DND-41 (cell line): ENCODE results near the gene PTGR1.

Experiments used
- CTCF ChIP-seq: IDR thresholded peaks from 2 replicates; pipeline ENCODE4 v1.5.1; 2012; ENCODE audit warnings: borderline replicate concordance, low read length, moderate library complexity, mild to moderate bottlenecking; ENCODE audit not compliant: poor library complexity, severe bottlenecking; ENCODE audit errors: extremely low read depth
- EZH2 ChIP-seq: IDR thresholded peaks from 3 replicates; pipeline ENCODE4 v1.6.1; 2012; ENCODE audit warnings: borderline replicate concordance, low read depth, mild to moderate bottlenecking, moderate library complexity, low read length, inconsistent platforms; ENCODE audit not compliant: severe bottlenecking

GRCh38 chr9:111634860-111635259, 35.4 kb upstream of the PTGR1 start:
- TF ChIP-seq EZH2 (no peak), CTCF (no peak)
